ENCODE measurements around the gene ZEB1. TPM values are rescaled to one million over a fixed set of nuclear protein-coding genes. Genes with fewer than 3 reads are reported as not detected.

ZEB1 gene
- total RNA-seq, 2 donors from 2014 or later, result 0.84 TPM

DNA sequence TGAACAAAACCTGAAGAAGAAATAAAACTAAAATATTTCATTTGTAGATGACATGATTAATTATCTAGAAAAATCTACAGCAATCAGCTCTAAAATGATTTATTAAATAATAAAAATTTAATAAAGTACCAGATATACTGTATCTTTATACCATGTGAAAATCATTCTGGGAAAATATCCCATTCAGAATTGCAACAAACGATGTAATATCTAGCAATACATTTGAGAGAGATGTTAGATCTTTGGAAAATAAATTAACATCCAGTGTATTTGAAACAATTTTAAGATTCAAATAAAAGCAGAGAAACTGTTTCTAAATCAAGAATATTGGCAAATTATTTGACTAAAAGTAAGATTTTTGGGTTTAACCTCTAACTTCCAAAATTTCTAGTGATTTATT is 62.2 kb downstream of the ZEB1 start:
- no peak overlapping the region for H3K4me3 Mint-ChIP-seq
- H3K9me3 Mint-ChIP-seq, result no peaks in the 10 kb centered on the region
- H3K36me3 ChIP-seq (ENCODE audit: control insufficient read depth, insufficient read depth, low read length), result no peaks in the 10 kb centered on the region
- no peak for DNase-seq
- H3K9ac ChIP-seq (ENCODE audit: extremely low read depth, low read length, poor library complexity, severe bottlenecking), result no peak overlapping the region
- H3K9me3 ChIP-seq (ENCODE audit: control insufficient read depth, low read length), result no peaks in the 10 kb centered on the region
- no peak overlapping the region for H3K4me3 ChIP-seq (ENCODE audit: low read length)
- H3K4me1 ChIP-seq (ENCODE audit: control insufficient read depth, insufficient read depth, low read length), result no peaks in the 10 kb centered on the region
- H3K27ac ChIP-seq (ENCODE audit: low read depth, low read length), result no peak overlapping the region
- H3K27me3 Mint-ChIP-seq (ENCODE audit: insufficient read depth), result no peaks in the 10 kb centered on the region
- no peak for TF ChIP-seq CTCF (conservative IDR thresholded peaks at IDR 0.05)
- no peaks in the 10 kb centered on the region for H3K4me1 Mint-ChIP-seq
- WGBS, 2 experiments (ENCODE audit: insufficient coverage in 1 of 2, insufficient read length in 1 of 2), result 100% methylated on average over 1 of the region's 1 CpG; no CpG with 5 or more reads in 1 of the 2 experiments
- no peaks in the 10 kb centered on the region for H3K36me3 Mint-ChIP-seq (ENCODE audit: low read depth)
- no peak overlapping the region for H3K27ac Mint-ChIP-seq
- H3K27me3 ChIP-seq (ENCODE audit: control insufficient read depth, insufficient read depth, low read length, poor library complexity, severe bottlenecking), result no peaks in the 10 kb centered on the region

DNA sequence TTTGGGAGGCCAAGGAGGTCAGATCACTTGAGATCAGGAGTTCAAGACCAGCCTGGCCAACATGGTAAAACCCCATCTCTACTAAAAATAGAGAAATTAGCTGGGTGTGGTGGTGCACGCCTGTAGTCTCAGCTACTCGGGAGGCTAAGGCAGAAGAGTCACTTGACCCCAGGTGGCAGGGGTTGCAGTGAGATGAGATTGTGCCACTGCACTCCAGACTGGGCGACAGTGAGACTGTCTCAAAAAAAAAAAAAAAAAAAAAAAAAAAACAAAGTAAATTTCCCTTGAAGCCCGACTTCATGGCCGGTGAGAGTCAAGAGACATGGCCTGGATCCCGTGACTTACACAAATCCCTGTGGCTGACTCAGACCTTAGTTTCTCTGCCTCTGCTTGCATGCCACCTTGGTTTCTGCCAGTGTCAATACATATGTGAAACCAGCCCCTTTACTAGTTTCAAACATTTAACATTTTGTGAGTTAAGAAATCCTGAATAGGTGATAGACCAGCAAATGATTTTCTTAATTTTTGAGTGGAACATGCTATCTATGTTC is 62.8 kb downstream of the ZEB1 start:
- WGBS, 2 experiments (ENCODE audit: insufficient coverage in 1 of 2, insufficient read length in 1 of 2), result 92 to 100% methylated on average over 3 to 6 of the region's 6 CpGs
- Histone ChIP-seq H3K27me3 (ENCODE audit: control insufficient read depth, insufficient read depth, low read length, poor library complexity, severe bottlenecking) (no peaks in the 10 kb centered on the region), H3K9me3 (ENCODE audit: control insufficient read depth, low read length) (no peaks in the 10 kb centered on the region), H3K9ac (ENCODE audit: extremely low read depth, low read length, poor library complexity, severe bottlenecking) (no peak overlapping the region), H3K27ac (ENCODE audit: low read depth, low read length) (no peak overlapping the region), H3K4me3 (ENCODE audit: low read length) (no peak overlapping the region), H3K4me1 (ENCODE audit: control insufficient read depth, insufficient read depth, low read length) (no peaks in the 10 kb centered on the region), H3K36me3 (ENCODE audit: control insufficient read depth, insufficient read depth, low read length) (no peaks in the 10 kb centered on the region)
- DNase-seq, result no peak
- Mint-ChIP-seq H3K27ac (no peak overlapping the region), H3K36me3 (ENCODE audit: low read depth) (no peaks in the 10 kb centered on the region), H3K9me3 (no peaks in the 10 kb centered on the region), H3K27me3 (ENCODE audit: insufficient read depth) (no peaks in the 10 kb centered on the region), H3K4me3 (no peak overlapping the region), H3K4me1 (no peaks in the 10 kb centered on the region)
- no peak for TF ChIP-seq CTCF (conservative IDR thresholded peaks at IDR 0.05)

DNA sequence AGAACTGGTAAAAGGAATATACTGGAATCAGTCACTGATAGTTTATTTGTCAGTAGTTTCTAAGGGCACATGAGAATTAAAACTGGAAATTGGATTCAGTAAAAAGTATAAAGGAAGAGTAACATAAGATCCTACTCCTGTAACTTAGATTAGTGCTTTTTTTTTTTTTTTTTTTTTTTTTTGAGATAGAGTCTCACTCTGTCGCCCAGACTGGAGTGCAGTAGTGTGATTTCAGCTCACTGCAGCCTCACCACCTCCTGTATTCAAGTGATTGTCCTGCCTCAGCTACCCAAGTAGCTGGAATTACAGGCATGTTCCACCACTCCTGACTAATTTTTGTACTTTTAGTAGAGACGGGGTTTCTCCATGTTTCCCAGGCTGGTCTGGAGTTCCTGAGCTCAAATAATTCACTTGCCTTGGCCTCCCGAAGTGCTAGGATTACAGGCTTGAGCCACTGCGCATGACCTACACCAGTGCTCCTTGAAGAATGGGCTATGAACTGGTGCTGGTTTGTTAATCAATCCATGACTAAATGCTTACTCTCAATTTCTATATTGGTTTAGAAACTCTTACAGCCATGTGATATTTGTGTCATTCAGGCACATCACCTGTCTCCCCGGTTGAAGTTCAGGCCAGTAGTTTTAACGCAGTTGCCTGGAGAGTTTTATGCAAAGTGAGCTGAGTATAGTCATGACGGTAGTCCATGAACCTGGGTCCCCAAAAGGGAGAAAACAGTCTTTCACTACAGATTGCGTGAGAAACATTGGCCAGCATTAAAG is 65.0 kb downstream of the ZEB1 start:
- no peaks in the 10 kb centered on the region for H3K36me3 Mint-ChIP-seq (ENCODE audit: low read depth)
- H3K27me3 Mint-ChIP-seq (ENCODE audit: insufficient read depth), result no peaks in the 10 kb centered on the region
- 92 to 94% methylated on average over 8 of the region's 8 CpGs for WGBS, 2 experiments (ENCODE audit: insufficient coverage in 1 of 2, insufficient read length in 1 of 2)

More for the DNA sequence above, 65.0 kb downstream of the ZEB1 start:
- no peak for TF ChIP-seq CTCF (conservative IDR thresholded peaks at IDR 0.05)
- Mint-ChIP-seq H3K4me1 (no peaks in the 10 kb centered on the region), H3K4me3 (no peak overlapping the region), H3K27ac (no peak overlapping the region), H3K9me3 (no peaks in the 10 kb centered on the region)
- Histone ChIP-seq H3K4me1 (ENCODE audit: control insufficient read depth, insufficient read depth, low read length) (no peaks in the 10 kb centered on the region), H3K9me3 (ENCODE audit: control insufficient read depth, low read length) (no peaks in the 10 kb centered on the region), H3K27ac (ENCODE audit: low read depth, low read length) (no peak overlapping the region), H3K27me3 (ENCODE audit: control insufficient read depth, insufficient read depth, low read length, poor library complexity, severe bottlenecking) (no peaks in the 10 kb centered on the region), H3K36me3 (ENCODE audit: control insufficient read depth, insufficient read depth, low read length) (no peaks in the 10 kb centered on the region), H3K9ac (ENCODE audit: extremely low read depth, low read length, poor library complexity, severe bottlenecking) (no peak overlapping the region), H3K4me3 (ENCODE audit: low read length) (no peak overlapping the region)
- DNase-seq, result no peak

Measured in endodermal cell (in vitro differentiated cells).